Measurements from ENCODE around the gene ATP9A. TPM values are rescaled to one million over a fixed set of nuclear protein-coding genes. Genes with fewer than 3 reads are reported as not detected.

Gene ATP9A
- total RNA-seq, 1 donor from 2014 or later = 23.1 TPM

DNA sequence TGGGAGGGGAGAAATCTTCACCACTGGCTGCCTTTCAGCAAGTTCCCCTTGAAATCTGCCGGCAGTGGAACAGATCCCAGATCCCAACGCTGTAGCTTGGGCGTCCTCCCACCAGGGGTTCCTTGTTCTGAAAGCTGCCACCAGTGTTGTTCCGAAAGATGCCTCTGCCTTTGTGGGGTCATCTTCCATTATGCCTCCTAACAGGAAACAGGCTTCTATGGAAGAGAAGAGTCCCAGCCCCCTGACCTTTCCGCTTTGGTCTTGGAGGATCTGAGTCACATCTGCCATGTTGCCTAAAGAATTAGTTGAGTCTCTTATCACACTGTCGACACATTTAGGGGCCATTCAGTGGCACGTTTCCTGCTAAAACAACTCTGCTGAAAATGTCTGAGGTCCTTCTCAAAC is 168.2 kb downstream of the ATP9A start:
- peaks cover 38% of the 10 kb centered on the region for H3K36me3 ChIP-seq
- intact Hi-C loops (cut with DNase I) = no loop called here
- no peak for DNase-seq
- H3K4me1 ChIP-seq = peaks cover 4% of the 10 kb centered on the region
- ATAC-seq = no peak
- no peak overlapping the region for H3K4me3 ChIP-seq
- H3K27ac ChIP-seq = no peak overlapping the region
- H3K27me3 ChIP-seq (ENCODE audit: low read depth) = no peaks in the 10 kb centered on the region
- TF ChIP-seq, protein P1, sequence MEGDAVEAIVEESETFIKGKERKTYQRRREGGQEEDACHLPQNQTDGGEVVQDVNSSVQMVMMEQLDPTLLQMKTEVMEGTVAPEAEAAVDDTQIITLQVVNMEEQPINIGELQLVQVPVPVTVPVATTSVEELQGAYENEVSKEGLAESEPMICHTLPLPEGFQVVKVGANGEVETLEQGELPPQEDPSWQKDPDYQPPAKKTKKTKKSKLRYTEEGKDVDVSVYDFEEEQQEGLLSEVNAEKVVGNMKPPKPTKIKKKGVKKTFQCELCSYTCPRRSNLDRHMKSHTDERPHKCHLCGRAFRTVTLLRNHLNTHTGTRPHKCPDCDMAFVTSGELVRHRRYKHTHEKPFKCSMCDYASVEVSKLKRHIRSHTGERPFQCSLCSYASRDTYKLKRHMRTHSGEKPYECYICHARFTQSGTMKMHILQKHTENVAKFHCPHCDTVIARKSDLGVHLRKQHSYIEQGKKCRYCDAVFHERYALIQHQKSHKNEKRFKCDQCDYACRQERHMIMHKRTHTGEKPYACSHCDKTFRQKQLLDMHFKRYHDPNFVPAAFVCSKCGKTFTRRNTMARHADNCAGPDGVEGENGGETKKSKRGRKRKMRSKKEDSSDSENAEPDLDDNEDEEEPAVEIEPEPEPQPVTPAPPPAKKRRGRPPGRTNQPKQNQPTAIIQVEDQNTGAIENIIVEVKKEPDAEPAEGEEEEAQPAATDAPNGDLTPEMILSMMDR (IDR thresholded peaks at IDR 0.05) = no peak
- no peaks in the 10 kb centered on the region for H3K9me3 ChIP-seq

DNA sequence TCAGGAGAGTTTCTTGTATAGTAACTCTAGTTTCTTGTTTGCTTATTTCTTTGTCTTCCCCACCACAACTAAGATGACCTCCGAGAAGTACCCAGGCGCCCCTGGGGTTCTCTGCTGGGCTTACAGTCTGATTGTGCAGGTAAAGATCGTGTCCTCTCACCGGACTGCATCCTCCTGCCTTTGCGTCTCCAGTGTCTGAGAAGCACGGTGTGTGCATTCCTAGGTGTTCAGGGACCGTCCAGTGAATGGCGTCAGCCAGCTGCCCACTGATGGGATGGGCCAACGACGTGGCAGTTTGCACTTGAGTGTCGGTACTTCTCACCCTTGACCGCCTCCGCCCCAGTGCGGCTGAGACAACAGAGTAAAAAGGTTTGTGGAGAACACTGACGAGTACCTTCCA is 169.6 kb downstream of the ATP9A start:
- Histone ChIP-seq H3K27ac (no peak overlapping the region), H3K4me3 (no peak overlapping the region), H3K27me3 (ENCODE audit: low read depth) (no peaks in the 10 kb centered on the region), H3K36me3 (peaks cover 24% of the 10 kb centered on the region), H3K9me3 (no peaks in the 10 kb centered on the region), H3K4me1 (peaks cover 8% of the 10 kb centered on the region)
- ATAC-seq (no peak), DNase-seq (no peak)
- TF ChIP-seq, protein P1 (IDR thresholded peaks at IDR 0.05) = no peak
- intact Hi-C loops (cut with DNase I) = no loop called here

DNA sequence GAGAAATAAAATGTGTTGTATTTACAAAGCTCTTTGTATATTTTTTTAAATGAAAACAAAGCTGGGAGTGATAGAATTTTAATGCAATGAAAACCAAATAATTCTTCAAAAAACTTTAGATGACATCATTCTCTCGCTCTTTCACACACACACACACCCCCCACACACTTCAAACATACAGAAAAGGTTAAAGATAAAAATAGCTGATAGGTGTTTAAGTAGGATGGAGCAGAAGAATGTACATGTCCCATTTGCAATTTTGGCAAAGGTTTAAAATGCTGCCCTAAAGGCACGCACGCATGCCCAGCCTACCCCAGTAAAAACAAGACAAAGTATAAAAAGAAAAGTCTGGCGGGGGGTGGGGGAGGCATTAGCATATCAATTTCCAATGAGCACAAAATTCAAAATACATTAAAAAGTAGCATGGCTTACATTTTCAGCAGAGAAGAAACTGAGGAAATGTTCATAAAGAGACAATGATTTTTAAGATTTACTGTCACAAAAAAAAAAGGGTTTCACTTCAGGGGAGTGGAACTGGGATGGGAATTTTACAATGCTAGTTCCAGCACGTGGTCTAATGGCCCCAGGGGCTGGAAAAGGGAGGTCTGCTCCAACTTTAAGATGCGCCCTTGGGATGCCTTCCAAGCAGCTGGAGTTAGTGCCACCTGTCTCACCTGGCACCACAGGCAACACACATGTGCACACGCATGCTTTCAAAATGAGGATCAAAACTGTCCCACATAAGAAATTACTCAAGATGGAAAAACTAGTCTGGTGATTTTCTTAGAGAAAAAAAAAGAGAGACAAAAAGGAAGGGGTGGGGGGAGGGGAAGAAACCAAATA is 170.6 kb downstream of the ATP9A start:
- DNase-seq (no peak), ATAC-seq (no peak)
- TF ChIP-seq, protein P1 (IDR thresholded peaks at IDR 0.05) = no peak
- no peak overlapping the region for H3K4me3 ChIP-seq
- H3K4me1 ChIP-seq = peaks cover 8% of the 10 kb centered on the region
- no peak overlapping the region for H3K27ac ChIP-seq
- H3K9me3 ChIP-seq = no peaks in the 10 kb centered on the region
- H3K27me3 ChIP-seq (ENCODE audit: low read depth) = no peaks in the 10 kb centered on the region
- peaks cover 23% of the 10 kb centered on the region for H3K36me3 ChIP-seq
- intact Hi-C loops (cut with DNase I) = no loop called here

DNA sequence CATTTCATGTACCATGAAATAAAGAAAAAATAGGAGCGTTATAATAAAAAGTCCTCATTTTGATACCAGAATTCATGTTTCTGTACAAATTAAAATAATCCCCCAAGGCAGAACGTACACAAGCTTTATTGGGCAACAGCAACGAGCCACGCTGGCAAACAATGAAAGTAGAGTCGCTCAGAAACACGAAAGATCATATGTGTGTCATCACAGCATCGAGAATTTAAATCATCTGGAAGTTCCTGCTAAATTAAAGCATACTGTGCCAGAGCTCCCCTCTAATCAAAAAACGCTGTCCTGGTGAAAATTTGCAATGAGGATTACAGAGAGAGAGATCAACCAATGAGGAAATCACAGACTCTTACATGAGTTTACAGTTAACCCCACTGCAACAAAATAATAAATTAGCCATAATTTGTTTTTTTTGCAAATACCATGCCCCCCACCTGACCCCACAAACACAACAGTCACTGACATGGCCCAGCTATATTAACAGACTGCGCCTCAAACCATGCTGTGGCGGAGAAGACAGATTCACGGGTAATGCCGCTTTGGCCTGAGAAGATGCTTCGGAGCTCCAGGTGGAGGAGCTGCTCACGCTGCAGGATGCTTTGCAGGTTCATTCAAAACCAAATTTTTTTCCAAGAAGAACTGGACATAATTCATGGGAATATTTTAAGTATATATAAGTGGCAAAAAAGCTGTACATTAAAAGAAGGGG is 171.4 kb downstream of the ATP9A start:
- no peak for ATAC-seq
- Histone ChIP-seq H3K4me1 (peaks cover 8% of the 10 kb centered on the region), H3K9me3 (no peaks in the 10 kb centered on the region), H3K4me3 (no peak overlapping the region), H3K27ac (no peak overlapping the region), H3K36me3 (peaks cover 23% of the 10 kb centered on the region), H3K27me3 (ENCODE audit: low read depth) (no peaks in the 10 kb centered on the region)
- no peak for DNase-seq
- intact Hi-C loops (cut with DNase I) = no loop called here
- TF ChIP-seq, protein P1 (IDR thresholded peaks at IDR 0.05) = no peak

DNA sequence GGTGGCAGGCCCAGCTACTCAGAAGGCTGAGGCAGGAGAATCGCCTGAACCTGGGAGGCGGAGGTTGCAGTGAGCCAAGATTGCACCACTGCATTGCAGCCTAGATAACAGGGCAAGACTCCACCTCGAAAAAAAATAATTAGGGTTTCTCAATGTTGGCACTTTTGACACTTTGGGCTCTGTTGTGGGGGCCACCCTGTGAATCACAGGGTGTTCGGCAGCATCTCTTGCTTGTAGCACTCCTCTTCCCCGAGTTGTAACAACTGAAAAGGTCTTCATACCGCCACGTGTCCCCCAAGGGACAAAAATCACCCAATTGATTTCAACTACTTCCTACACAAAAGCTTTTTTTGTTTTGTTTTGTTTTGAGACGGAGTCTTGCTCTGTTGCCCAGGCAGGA is 172.4 kb downstream of the ATP9A start:
- Histone ChIP-seq H3K36me3 (peaks cover 20% of the 10 kb centered on the region), H3K27me3 (ENCODE audit: low read depth) (no peaks in the 10 kb centered on the region), H3K4me1 (peaks cover 8% of the 10 kb centered on the region), H3K27ac (no peak overlapping the region), H3K4me3 (no peak overlapping the region), H3K9me3 (no peaks in the 10 kb centered on the region)
- intact Hi-C loops (cut with DNase I) = no loop called here
- TF ChIP-seq, protein P1 (IDR thresholded peaks at IDR 0.05) = no peak
- DNase-seq = no peak
- no peak for ATAC-seq

Measured in lower lobe of right lung (tissue), 2 donors.